Amniotic stem cell (primary cell): ENCODE data around the gene TTC22.
"Not testable (repeated sequence)": the region's sequence is repeated elsewhere in the genome, so short reads cannot be mapped to it uniquely, and the experiment has no call there.

Source experiments
- DNase-seq: peaks from one replicate; lab custom pipeline; 2025; lab: John Stamatoyannopoulos, UW

The TTC22 gene

DNA sequence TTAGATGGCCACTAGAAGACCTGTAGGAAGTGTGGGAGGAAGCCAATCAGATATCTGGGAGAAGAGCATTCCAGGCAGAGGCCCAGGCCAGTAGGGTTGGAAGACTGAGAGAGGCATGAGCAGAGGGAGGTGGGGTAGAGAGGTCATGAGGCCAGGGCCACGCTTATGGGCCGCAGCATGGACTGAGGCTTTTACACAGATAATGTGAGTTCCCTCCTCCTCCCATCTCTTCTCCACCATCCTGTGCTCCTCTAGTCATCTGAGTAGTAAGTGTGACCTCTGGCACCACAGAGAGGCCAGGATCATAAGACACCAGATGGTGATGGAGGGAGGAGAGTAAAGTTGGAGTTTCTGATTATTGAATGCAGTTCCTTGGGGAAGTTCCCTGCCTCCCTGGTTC is 17.1 kb downstream of the TTC22 start:
- DNase-seq, result no peak

DNA sequence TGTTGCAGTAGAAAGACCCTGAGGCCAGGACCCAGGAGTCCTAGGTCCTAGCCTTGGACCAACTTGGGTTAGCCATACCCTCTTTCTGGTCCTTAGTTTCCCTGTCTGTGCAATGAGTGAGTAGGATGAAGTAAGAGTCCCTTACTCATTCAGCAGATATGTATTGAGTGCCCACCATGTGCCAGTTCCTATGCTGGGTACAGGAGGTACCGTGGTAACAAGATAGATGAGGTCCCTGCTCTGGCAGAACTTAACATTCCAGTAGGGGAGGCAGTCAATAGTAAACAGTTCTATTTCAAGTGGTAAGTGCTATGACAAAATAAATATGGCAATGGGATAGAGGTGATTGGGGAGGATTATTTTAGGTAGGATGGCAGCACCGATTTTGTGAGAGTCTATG is 18.5 kb downstream of the TTC22 start:
- DNase-seq, result no peak

DNA sequence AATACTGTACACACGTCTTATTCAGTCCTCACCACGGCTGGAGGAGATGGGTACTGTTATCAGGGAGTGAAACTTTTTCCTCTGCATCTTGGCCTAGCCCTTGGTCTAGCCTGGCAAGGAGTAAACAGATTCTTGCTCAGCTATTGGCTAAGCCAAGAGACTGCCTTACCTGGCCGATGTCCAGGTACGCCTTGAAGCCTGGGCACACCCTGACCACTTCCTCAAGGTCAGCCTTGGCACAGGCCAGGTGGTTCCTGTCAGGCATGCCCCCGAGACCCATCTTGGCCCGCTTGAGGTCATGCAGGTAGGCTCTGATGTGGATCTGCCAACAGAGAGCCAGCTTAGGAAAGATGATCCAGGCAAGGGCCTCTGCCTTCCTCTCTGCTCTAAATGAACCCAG is 19.0 kb downstream of the TTC22 start:
- no peak for DNase-seq

DNA sequence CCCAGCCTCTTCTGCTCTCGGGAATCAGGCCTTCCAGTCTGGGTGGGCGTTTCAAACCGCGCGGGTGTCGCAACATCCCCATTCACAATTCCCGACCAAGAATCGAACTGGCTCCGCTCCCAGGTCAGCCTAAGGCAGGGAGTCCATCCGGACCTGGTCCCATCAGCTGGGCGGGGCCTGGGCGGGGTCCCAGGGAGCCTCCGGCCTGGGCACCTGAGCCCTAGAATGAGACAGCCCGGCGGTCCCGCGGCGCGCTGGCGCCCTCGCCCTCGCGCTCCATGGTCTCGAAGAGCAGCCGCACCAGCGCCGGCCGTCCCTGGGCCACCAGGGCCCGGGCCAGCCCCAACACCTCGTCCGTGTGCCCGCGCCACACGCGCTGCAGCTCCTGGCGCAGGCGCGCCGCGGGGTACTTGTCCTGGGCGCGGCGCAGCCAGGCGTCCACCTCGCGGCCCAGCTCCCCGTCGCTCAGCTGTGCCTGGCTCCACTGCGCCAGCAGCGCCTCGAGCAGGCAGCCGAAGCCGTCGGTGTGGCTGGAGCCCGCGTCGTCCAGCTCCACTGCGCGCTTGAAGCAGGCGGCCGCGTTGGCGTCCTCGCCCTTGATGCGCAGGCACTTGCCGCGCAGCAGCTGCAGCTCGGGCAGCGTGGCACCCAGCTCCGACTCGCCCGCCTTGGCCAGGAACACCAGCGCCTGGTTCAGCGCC is 19.9 kb downstream of the TTC22 start:
- no peak for DNase-seq

DNA sequence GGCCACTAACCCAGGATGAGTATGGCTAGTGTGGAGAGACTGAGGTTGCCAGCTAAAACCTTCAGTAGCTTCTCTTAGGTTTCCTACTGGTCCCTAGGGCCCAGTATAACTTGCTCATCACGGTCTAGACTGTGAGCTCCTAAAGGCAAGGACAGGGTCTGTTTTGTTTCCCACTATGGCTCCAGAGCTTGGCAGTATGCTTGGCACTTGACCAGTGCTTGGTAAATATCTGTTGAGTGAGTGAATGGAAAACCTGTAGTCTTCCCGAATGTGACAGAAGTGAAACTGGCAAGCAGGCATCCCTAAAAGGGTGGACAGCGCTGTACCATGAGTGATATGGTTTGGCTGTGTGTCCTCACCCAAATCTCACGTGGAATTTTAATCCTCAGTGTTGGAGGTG is 23.7 kb downstream of the TTC22 start:
- DNase-seq, result no peak

DNA sequence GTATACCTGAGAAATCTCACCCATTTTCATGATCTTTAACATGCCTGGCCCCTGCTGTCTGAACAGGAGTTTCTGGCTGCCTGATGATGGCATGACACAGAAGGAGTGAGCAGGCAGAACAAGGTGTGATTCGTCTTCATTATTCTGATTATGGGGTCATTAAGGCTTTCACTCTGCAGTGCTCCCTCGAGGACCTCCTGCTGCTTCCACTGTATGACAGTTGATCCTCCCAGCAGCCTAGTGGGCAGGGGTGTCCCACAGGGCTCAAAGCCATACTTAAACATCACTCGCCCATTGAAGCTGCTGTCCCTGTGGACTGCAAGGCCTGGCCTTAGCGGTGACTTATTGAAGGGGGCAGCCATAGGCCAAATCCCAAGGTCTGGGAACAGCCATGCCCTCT is 24.1 kb downstream of the TTC22 start:
- no peak for DNase-seq

DNA sequence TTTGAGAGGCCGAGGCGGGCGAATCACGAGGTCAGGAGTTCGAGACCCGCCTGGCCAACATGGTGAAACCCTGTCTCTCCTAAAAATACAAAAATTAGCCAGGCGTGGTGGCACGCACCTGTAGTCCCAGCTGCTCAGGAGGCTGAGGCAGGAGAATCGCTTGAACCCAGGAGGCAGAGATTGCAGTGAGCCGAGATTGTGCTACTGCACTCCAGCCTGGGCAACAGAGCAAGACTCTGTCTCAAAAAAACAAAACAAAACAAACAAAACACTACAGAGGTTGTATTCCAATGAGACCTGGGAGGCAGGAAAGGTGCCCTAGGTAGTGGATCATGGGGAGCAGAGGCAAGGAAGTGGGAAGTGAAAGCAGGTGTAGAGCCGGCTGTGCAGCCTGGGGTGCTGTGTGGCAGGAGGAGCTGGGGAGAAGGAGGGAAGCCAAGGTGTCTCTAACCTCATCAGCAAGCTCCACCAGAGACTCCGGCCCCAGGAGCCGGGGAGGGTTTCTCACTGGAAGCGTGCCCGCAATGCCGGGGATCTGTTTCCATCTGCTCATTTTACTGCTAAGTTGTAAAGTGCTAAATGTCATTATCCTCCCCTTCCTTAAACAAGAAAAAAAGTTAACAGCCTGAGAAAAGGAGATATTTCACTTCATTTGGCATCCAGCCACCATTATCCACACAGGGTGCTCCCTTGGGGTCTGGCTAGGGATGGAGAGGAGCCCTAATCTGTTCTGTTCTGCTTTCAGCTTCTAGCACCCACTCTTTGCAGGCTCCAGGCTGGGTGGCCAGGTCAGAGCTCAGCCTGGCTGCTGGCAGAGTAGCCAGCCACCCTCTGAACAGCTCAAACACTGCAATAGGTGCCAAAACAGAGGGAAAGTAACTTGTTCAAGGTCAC is 25.0 kb downstream of the TTC22 start:
- DNase-seq, result not testable (repeated sequence)

DNA sequence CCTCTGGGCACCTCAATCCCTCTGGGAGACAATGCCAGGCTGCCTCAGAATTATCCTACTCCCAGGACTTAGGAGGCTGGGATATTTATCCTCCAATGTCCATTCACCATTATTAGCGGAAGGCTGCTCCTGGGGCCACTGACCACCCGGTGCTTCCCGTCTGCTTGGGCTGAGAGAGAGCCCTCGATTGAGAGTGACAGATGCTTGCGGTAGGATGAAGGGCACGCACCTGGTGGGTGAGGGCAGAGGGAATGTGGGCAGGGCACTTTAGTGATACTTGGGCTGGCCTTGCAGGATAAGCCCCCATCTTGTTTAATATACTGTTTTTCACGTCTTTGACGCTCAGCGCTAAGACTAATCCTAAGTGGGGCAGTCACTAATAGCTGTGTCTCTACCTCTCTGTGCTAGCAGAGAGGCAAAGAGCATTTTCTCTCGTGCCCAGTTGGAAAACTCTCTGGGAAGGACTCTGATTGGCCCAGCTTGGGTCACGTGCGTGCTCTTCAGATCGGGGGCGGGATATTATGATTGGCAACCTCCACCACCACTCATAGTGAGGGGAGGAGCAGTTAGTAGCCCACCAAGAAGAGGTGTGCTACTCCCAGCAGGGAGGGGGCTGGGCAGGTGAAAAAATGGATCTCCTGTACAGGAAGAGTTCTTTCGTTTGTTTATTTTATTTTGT is 26.2 kb downstream of the TTC22 start:
- DNase-seq, result no peak

DNA sequence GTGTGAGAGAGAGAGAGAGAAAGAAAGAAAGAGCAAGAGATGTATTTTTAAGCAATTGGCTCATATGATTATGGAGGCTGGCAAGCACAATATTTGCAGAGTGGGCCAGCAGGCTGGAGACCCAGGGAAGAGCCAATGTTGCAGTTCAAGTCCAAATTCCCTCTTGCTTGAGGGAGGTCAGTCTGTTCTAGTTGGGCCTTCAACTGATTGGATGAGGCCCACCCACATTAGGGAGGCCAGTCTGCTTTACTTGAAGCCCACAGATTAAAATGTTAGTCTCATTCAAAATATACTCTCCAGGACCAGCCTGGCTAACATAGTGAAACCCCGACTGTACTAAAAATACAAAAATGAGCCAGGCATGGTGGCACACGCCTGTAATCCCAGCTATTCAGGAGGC is 28.2 kb downstream of the TTC22 start:
- no peak for DNase-seq

DNA sequence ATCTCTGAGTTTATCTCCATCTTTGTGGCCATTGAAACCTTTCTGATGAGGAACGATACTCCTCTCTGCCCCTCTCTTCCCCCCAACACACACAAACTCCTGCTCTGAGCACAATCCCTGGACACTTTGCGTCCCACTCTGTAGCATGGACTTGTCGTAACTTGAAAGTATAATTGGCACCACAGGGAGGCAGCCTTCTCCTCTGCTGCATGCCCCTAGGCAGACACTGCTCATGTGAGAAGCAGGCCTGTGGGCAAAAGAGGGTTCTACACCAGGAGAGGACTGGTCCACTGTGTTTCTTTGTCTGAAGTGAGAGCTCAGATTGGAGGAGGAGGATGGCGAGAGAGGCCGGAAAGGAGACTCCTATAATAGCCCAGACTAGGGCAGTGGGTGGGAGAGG is 33.0 kb downstream of the TTC22 start:
- no peak for DNase-seq

DNA sequence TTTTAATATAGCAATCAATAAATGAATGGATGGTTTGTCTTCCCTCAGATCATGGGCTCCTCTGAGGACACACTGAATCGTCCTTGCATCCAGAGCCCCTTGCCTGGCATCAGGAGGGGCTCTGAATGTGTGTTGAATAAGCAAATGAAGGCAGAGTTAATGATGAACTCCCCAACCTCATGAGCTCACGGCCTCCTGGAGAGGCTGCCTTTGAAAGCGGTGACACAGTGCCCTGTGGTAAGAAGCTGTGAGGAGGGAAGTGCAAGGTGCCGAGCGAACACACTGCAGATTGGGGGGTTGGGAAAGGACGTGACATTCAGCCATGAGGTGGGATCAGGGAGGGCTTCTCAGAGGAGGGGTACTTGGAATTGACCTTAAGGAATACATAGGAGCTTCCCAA is 33.6 kb downstream of the TTC22 start:
- no peak for DNase-seq

DNA sequence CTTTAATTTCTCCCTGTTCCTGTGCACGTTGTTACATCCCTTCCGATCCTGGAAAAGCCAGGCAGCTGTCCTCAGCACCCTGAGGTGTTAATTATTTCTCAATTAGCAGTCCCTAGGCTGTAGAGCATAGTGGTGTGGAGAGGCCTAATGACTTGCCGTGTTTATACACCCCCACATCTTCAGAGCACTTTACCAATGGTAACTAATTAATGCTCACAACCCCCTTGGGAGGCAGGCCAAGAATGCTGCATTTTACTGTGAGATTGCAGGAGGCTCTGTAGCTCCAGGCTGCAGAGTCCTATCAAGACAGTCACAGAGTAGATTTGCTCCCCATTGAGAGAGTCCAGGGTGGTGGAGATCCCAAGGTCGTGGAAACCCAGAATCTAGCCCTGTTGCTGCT is 34.4 kb downstream of the TTC22 start:
- DNase-seq, result no peak

DNA sequence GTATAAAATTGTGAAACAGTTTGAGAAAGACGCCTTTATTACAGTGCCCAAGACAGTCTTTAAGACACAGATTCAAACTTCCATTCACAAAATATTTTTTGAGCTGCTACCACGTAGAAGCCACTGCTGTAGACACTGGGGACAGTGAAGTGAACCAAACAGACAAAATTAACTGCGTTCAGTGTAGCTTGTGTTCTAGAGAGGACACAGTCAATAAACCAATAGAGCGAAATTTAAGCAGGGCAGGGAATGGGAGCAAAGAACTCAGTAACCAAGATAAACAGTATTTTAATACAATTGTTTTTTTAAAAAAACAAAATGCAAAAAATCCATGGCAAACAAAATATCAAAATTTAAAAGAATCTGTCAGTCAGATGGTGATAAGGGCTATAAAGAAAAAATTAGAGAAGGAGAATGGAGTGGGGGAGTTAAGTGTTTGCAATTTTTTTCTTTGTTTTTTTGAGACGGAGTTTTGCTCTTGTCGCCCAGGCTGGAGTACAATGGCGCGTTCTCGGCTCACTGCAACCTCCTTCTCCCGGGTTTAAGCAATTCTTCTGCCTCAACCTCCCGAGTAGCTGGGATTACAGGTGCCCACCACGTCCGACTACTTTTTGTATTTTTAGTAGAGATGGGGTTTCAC is 36.1 kb downstream of the TTC22 start:
- DNase-seq, result no peak

DNA sequence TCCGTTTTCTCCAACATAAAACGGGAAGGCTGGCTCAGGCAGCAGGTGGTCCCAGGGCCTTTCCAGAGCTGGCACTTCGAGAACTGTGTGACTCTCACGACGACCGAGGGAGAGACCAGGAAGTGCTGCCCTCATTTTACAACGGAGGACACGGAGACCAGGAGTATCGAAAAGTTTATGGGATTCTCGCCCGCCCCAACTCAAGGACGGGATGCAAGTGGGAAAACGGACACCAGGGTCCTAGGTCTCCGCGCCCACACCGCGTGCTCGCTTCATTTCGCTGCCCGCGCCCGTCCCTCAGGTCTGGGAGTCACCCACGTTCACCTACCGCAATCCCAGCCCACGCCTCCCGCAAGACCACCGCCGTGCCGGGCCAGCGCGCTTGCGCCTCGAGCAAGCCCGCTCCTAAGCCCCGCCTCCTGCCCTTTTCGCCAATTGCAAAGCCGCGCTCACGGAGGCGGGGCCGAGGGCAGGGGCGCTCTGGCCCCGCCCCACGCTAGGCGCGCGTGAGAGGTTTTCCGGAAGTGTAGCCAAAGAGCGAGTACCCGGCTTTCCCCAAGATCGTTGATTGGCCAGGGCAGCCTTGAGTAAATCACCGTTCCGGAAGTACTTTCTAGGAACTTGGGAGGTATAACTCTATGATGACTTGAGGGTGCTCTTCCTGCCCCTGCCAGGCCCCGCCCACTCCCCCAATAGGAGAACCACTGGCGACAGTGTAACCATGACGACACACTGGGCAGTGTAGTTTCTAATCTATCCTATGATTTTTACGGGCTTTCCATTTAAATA is 36.8 kb downstream of the TTC22 start, which contains the start of gene PARS2:
Gene PARS2, minus strand, starts transcription at position 391 of the 789 bp plus-strand sequence. CDS start 5,362 bp downstream, outside the sequence.
- DNase-seq, result peak; percentile 99

DNA sequence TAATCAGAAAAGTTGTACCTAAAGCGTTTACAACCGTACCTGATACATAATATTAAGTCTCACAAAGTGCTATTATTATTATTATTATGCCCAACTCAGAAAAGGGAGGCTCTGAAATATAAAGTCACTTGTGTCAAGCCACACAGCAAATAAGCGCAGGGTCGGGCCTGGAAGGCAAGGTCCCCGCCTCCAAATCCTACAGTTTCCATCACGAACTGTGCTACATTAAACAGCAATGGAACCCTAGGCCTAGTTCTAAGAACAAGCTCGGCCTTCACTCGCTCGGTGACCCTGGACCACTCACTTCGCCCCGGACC is 37.3 kb downstream of the TTC22 start:
- no peak for DNase-seq

DNA sequence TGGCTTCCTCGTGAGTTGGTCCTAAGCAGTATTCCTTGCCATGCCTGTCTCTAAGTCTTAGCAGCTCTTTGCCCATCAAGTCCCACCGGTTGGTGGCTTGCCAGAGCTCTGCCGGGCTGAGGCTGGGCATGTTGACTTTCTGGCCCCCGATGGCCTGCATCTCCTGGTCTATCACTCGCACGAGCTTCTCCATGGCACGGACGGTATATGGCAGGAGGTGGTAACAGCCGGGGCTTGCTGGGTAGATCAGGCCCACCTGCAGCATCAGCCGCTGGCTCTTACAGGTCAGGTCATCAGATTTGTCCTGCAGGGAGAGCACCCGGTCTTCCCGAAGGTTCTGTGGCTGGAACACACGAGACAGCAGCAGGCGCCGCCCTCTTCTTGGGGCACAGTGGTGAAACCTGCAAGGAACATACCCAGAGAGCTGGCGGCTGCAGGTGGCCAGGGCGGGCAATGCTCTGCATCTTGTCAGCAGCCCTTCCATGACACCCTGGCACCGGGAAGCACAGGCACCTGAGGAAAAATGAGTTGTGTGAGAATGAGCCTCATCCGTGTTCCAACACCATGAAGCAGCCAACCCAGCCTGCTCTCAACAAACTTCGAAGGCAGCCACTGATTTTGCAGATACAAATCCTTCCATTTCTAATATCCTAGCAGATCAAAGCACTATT is 42.3 kb downstream of the TTC22 start:
- no peak for DNase-seq

DNA sequence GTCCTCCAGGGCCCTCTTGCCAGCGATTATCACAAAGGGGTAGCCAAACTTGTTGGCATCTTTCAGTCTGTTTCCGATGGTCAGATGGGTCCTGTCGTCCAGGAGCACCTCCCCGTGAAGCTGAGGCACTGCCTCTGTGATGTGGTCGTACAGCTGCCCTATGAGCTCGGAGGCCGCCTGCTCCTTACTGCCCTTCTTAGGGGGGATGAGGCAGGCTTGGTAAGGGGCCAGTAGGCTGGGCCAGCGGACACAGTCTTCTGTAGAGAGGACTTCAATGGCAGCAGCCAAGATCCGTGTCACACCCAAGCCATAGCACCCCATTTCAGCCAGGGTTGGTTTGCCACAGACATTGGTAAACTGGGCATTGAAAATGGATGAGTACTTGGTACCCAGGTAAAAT is 43.3 kb downstream of the TTC22 start:
- no peak for DNase-seq

DNA sequence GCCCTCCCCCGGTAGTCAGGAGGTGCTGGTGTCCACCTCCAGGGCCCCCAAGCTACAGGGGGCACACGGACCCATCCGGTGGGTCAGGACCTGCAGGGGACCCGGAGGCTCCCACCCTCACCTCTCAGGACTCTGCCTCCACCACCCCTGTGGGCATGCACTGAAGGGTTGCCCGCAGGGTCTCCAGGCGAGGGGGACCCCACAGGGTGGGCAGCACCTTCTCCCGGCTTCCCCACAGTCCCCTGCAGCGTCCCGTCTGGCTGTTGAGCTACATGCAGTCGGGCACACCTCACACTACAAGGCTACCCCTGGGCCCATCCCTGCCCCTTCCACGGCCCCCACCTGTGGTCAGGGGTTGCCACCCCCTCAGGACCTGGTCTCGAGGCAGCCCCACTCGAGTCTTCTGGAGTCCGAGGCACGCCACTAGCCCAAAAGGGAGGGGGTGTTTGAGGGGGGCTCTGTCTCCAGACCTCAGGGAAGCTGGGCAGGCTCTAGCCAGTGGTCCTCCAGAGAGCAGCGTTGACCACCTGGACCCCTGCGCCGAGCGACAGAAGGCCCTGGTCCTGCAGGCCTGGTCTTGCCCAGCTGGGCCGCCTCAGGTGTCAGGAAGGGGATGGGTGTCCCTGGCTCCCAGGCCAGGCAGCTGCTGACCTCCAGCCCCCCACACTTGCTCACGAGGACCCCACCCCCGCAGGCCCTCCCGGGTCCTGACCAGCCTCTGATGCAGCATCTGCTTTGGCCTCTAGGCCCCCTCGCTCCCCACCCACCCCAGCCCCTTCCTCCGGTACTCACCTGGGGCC is 46.4 kb downstream of the TTC22 start:
- no peak for DNase-seq

DNA sequence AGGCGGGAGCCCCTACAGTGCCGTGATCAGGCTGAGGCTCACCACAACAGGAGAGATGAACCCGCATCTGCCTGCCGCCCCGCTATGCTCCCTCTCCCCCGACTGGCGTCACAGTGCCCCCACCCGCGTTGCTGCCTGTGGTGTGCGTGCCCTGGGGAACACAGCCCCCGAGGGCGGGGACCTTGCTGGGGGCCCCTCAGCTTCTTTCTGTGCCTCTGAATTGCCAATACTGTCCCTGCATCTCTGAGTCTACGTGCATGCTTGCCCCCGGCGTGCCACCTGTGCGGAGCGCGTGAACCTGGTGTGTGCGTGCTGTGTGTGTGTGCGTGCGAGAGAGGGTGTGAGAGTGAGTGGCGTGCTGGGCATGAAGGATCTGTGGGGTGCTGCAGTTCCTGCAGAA is 47.1 kb downstream of the TTC22 start:
- DNase-seq, result no peak

DNA sequence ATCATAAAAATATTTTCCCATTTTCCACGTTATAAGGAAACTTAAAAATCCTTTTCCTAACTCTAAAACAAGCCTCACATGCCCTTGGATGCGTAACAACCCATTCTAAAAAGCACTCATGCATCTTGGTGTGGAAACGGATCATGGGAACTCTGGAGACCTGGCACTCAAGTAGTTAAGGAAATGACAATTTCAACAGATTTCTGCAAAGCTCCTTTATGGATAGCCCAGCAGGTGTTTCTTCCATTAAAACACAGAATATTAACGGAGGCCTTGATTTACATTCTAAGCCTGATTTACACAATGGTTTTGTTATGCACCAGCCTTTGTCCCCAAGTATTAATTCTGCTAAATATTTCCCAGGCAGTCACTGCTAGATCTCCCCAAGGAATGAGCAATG is 49.7 kb downstream of the TTC22 start:
- no peak for DNase-seq
